ENCODE data around the gene NOTCH2.

The NOTCH2 gene

DNA sequence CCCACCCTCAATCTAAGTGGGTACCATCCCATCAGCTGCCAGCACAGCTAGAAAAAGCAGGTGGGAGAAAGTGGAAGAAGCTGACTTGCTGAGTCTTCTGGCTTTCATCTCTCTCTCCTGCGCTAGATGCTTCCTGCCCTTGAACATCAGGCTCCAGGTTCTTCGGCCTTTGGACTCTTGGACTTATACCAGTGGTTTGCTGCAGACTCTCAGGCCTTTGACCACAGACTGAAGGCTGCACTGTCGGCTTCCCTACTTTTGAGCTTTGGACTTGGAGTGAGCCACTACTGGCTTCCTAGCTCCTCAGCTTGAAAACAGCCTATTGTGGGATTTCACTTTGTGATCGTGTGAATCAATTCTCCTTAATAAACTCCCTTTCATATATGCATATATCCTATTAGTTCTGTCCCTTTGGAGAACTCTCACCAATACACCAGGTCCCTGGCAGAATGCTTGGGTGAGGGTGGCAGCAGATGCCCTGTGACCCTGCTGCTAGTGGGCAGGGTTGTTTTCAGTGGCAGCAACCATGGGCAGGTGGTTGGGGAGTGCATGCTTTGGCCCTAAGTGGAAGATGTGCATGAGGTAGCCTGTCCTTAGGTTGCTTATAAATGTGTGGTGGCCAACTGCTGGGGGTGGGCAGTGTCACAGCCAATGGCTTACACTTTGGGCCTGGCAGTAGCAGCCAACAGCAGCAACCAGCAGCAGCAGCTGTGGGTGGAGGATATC, 162.4 kb downstream of the NOTCH2 start:
- no peak for DNase-seq (ENCODE audit: low spot score)

GRCh38 chr1:119903443-119903835, 166.0 kb downstream of the NOTCH2 start:
- DNase-seq (ENCODE audit: low spot score), result no peak

GRCh38 chr1:119902775-119903442, 166.6 kb downstream of the NOTCH2 start:
- DNase-seq (ENCODE audit: low spot score), result no peak

DNA sequence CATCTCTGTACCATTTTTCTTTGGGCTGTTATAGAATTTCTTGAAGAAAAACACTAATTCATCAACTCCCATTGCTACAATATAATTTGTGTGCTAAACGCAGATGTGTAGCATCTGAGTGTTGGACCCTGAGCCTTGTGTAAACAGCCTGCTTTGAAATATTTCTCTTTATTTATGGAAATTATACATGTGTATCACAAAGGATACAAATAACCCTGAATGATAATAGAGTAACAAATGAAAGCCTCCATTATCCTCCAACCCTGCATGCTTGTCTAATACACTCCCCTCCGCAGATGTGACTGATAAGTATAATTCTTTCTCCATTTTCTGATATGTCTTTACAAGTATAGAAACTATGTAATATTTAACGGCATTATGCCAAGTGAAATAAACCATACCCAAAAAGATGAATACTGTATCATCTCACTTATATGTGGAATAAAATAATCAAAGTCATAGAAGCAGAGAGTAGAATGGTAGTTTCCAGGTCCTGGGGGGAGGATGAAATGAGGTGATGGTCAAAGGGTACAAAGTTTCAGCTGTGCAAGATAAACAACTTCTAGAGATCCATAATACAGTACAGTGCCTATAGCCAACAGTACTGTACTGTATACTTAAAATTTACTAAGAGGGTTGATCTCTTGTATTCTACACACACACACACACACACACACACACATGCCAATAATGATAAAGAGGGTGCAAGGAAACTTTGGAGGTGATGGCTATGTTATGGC, 170.3 kb downstream of the NOTCH2 start:
- no peak for DNase-seq (ENCODE audit: low spot score)

DNA sequence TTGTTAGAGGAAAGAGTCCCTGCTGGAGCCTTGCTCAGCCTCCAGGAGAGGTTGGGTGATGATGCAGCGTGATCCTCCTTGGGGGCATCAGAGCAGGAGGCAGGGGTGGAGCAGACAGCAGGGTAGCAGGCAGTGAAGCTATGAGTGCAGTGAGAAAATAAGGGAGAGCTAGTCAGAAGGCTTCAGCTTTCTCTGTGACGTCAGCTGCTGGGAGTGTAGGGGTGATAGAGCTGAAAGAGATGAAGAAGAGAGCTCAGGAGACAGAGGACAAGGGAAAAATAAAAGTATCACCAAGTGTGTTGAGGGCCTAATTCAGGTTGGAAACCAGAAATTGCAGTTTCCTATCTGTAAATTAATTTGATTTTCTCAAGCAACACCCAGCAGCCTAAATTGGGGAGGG, 170.9 kb downstream of the NOTCH2 start:
- DNase-seq (ENCODE audit: low spot score), result no peak

DNA sequence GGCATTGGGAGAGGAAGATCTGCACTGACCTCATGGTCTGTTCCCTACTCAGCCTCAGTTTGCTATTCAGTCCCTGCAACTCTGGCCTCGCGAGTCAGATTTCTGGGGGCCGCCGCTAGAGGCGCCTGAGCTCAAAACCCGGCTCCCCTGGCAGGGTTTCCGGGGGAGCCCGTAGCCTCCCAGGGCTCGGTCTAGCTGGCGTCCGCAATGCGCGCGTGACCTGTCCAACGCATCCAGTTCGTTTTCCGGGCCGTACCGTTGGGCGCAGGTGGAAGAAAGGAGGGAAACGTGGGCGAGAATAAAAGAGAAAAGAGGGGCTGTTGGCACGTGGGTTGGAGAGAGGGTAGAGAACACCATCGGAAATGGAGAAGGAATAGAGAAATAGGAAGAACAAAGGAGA, 173.2 kb downstream of the NOTCH2 start, which contains the start of gene ADAM30:
Gene ADAM30, minus strand, starts transcription at position 213 of the 400 bp plus-strand sequence. Its CDS starts 179 bp downstream, at position 34.
- DNase-seq (ENCODE audit: low spot score), result no peak

- DNase-seq (ENCODE audit: low spot score), result no peak
Measured at GRCh38 chr1:119895102-119895501, 174.4 kb downstream of the NOTCH2 start.

GRCh38 chr1:119893827-119894700, 175.4 kb downstream of the NOTCH2 start:
- DNase-seq (ENCODE audit: low spot score), result no peak

GRCh38 chr1:119893238-119893791, 176.1 kb downstream of the NOTCH2 start:
- no peak for DNase-seq (ENCODE audit: low spot score)

DNA sequence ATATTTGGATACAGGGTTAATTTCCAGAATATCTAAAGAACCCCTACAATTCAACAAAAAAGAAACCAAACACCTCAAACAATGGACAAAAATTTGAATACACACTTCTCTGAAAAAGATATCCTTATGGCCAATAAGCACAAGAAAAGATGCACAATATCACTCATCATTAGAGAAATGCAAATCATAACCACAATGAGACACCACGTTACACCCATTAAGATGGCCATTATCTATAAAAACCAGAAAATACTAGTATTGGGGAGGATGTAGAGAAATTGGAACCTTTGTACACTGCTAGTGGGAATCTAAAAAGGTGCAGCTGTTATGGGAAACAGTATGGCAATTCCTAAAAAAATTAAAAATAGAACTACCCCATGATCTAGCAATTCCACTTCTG, 178.1 kb downstream of the NOTCH2 start:
- DNase-seq (ENCODE audit: low spot score), result no peak

GRCh38 chr1:119888476-119888875, 181.0 kb downstream of the NOTCH2 start:
- no peak for DNase-seq (ENCODE audit: low spot score)

DNA sequence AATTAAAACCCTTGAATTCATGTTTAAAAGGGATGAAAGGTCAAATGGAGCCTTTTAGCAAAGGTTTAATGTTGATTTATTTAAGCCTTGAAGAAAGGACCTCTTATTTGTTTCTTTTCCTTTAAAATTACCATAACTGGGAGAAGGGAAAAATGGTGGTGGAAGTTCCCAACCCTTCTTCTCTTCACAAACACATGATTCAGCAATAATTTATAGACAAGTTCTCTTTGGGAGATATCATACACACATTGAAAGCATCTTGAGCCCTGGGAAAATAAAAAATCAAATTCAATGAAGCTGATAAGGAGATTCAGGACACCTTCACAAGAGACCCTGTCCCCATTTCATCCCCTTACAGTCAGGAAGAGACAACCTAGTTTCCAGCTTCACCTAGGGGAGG, 182.0 kb downstream of the NOTCH2 start:
- DNase-seq (ENCODE audit: low spot score), result no peak

DNA sequence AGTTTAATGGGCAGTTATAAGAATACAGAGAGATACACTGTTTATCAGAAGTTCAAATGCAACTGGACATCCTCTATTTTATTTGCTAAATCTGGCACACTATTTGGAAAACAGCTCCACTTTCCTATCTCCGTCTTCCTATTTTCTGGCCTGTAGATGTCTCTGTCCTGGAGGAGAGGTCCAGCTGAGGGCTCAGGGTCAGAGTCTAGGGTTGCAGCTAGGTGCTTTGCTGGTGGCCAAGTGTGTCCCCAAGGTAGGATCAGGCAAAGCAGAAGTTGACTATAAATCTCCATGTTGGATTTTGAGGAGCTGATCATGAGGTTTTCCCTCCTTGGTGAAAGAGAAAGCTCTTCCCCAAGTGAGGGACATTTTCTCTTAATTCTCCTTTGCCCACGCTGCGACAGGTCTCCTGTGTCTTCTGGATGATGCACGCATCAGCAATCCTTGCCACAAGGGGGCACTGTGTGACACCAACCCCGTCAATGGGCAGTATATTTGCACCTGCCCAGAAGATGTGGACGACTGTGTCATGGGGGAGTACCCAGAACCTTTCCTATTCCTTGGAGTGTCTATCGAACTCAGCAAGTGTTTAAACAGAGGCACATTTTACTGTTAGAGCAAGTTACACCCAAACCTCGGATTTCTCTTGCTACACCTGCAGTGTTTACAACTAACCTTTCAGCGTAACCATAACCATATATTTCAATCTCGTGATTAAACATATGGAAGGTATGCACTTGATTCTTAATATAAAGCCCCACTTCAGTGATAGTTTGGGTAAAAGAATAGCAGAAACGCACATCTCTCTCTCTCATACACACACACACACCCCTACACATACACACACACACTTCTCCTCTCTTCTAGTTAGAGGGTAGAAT, 183.3 kb downstream of the NOTCH2 start:
- peak; percentile 68 for DNase-seq (ENCODE audit: low spot score)

GRCh38 chr1:119884711-119885110, 184.8 kb downstream of the NOTCH2 start:
- DNase-seq (ENCODE audit: low spot score), result no peak

- DNase-seq (ENCODE audit: low spot score), result no peak
Measured at GRCh38 chr1:119883826-119884225, 185.6 kb downstream of the NOTCH2 start.

- no peak for DNase-seq (ENCODE audit: low spot score)
Measured at GRCh38 chr1:119882132-119883049, 187.1 kb downstream of the NOTCH2 start.

DNA sequence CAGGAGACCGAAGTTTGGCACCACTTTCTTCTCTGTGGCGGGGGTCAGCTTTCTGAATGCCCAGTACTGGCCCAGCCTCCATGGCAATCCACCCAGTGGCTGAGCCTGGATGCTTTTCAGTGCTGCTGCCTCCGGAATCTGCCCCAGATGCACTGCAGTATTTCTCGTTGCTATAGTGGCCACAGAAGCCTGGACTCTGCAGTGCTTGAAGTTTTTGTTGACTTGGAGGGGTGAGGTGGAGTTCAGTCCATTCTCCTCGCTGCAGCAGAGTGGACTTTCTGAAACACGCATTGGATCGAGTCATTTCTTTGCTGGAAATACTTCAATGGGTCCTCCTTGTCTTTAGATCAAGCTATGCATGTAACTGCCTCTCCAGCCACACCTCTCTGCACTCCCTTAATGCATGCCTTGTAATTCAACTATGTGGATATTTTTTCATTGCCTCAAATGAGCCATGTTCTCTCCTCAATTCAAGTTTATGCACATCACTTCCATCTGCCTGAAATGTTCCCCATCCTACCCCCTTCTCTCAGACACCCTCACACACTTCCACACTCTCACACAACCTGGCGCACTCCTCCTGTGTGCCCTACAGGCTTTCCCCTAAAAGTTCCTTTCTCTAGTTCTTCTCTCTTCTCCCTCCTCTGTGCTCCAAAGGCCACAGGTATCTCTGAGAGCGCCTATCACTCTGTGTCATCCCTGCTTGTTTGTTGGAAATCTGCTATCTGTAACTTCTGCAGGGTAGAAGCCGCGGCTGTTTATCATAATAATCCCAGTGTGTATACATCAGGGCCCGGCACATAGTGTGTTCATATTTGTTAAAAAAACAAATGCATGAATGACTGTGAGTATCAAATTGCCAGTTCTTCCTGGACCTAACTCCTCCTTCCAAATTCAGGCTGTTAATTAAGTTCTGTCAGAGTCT, 189.7 kb downstream of the NOTCH2 start:
- no peak for DNase-seq (ENCODE audit: low spot score)

- no peak for DNase-seq (ENCODE audit: low spot score)
Measured at GRCh38 chr1:119878171-119878570, 191.3 kb downstream of the NOTCH2 start.

All from NAMALWA (cell line).